Suppressor macrophage treated with lipopolysaccharide for 4 hours (primary cell): Measurements from ENCODE around the gene ASCL2.
A peak's percentile ranks its signal among the peaks of the same experiment; 100 is the strongest.

ENCODE experiments used
- DNase-seq: peaks from one replicate; pipeline ENCODE4 v3.0.0-alpha.2; 2020

Gene ASCL2

GRCh38 chr11:2307501-2308331, 37.3 kb upstream of the ASCL2 start:
- no peak for DNase-seq

GRCh38 chr11:2306877-2307500, 36.6 kb upstream of the ASCL2 start:
- DNase-seq: no peak

GRCh38 chr11:2306452-2306823, 36.0 kb upstream of the ASCL2 start:
- no peak for DNase-seq

GRCh38 chr11:2305788-2306451, 35.5 kb upstream of the ASCL2 start:
- no peak for DNase-seq

- DNase-seq: peak; percentile 90
Observed at GRCh38 chr11:2305140-2305778, 34.9 kb upstream of the ASCL2 start.

GRCh38 chr11:2304506-2305139, 34.2 kb upstream of the ASCL2 start:
- no peak for DNase-seq

GRCh38 chr11:2303627-2304505, 33.5 kb upstream of the ASCL2 start:
- DNase-seq: no peak

GRCh38 chr11:2302896-2303626, 32.7 kb upstream of the ASCL2 start:
- peak; percentile 26 for DNase-seq

GRCh38 chr11:2302306-2302895, 32.0 kb upstream of the ASCL2 start:
- DNase-seq: peak; percentile 29

- DNase-seq: peak; percentile 77
Observed at GRCh38 chr11:2301631-2302305, 31.4 kb upstream of the ASCL2 start, which contains the start of the genes C11orf21 and TSPAN32. Gene C11orf21, minus strand, starts transcription at chr11:2301918. Its CDS starts 110 bp downstream, at chr11:2301808. Gene TSPAN32, plus strand, starts transcription at chr11:2302013. Its CDS starts 137 bp downstream, at chr11:2302150.

GRCh38 chr11:2300936-2301630, 30.7 kb upstream of the ASCL2 start:
- no peak for DNase-seq

GRCh38 chr11:2300290-2300935, 30.0 kb upstream of the ASCL2 start:
- no peak for DNase-seq

GRCh38 chr11:2299773-2300172, 29.4 kb upstream of the ASCL2 start:
- no peak for DNase-seq

- DNase-seq: peak; percentile 24
Observed at GRCh38 chr11:2298795-2299761, 28.7 kb upstream of the ASCL2 start.

GRCh38 chr11:2298131-2298794, 27.9 kb upstream of the ASCL2 start:
- no peak for DNase-seq

- no peak for DNase-seq
Observed at GRCh38 chr11:2297623-2298030, 27.2 kb upstream of the ASCL2 start.
